Measurements from ENCODE around the gene ITM2C. TPM values are rescaled to one million over a fixed set of nuclear protein-coding genes. Genes with fewer than 3 reads are reported as not detected.

Gene ITM2C
- polyA plus RNA-seq, 6 donors from 2014 or later, result 48.3 to 120 (median 100) TPM

DNA sequence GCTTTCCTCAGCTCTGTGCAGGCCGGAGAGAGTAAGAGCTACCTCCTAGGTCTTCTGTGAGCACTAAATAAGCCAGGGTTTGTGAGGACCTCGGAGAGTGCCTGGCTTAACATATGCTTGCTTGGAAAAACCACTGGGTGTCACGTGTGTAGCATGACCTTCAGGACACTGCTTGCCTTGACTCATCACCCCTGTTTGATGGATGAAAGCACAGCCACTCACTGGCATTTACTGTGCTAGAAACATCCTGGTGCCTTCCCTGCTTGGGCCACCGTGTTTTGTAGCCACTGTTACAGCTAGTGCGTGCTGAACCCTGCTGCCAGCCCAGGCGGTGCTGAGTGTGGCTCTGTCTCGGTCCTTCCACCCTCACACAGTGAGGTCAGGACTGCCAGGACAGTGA is 34.8 kb upstream of the ITM2C start:
- peaks cover 21 to 60% (median 49%) of the 10 kb centered on the region in 3 donors for H3K27me3 Mint-ChIP-seq

DNA sequence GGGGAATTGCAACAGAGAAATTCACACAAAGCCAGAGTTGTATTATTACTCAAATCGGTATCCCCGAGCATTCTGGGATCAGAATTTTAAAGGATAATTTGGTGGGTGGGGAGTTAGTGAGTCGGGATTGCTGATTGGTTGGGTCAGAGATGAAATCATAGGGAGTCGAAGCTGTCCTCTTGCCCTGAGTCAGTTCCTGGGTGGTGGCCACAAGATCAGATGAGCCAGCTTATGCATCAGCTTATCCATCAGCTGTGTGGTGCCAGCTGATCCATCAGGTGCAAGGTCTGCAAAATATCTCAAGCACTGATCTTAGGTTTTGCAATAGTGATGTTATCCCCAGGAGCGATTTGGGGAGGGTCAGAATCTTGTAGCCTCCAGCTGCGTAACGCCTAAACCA is 34.3 kb upstream of the ITM2C start:
- peak overlapping the region in 1 of 6 donors; percentile 4 for H3K27ac Mint-ChIP-seq
- H3K36me3 Mint-ChIP-seq, result no peaks in the 10 kb centered on the region
- H3K9me3 Mint-ChIP-seq, result no peaks in the 10 kb centered on the region
- peaks cover 21 to 55% (median 49%) of the 10 kb centered on the region in 3 donors for H3K27me3 Mint-ChIP-seq
- H3K4me1 Mint-ChIP-seq, result peaks cover 0 to 5% (median 4%) of the 10 kb centered on the region in 3 donors
- ATAC-seq (ENCODE audit: low read depth in 2 of 2) (no peak), DNase-seq (no peak)
- no peak overlapping the region for H3K4me3 Mint-ChIP-seq

More for the DNA sequence above, 34.8 kb upstream of the ITM2C start:
- Mint-ChIP-seq H3K4me1 (peaks cover 0 to 5% (median 4%) of the 10 kb centered on the region in 3 donors), H3K36me3 (no peaks in the 10 kb centered on the region), H3K27ac (no peak overlapping the region), H3K9me3 (no peaks in the 10 kb centered on the region), H3K4me3 (peak overlapping the region in 1 of 8 donors; percentile 1)
- no peak for DNase-seq
- no peak for ATAC-seq (ENCODE audit: low read depth in 2 of 2)

DNA sequence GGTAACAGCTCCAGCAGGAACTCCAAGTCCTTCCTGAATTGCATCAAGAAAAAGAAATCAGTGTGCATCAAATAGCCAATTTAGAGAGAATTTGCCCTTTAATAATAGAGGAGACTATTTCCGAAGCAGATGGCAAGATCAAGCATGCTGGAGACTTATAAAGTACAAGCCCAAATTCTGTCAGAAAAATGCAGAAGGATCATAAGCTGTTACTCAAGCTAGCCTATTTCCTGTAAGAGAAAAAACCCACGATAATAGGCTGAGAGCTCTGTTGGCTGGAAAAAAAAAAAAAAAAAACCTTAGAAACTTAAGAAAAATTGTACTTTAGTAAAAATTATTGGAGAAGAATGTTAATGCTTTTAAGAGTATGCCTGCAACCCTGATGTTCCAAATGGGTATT is 24.4 kb upstream of the ITM2C start:
- peaks cover 0 to 13% (median 4%) of the 10 kb centered on the region in 7 donors for H3K9me3 Mint-ChIP-seq
- H3K4me1 Mint-ChIP-seq, result no peaks in the 10 kb centered on the region
- peaks cover 13 to 27% (median 25%) of the 10 kb centered on the region in 3 donors for H3K27me3 Mint-ChIP-seq
- DNase-seq (no peak), ATAC-seq (ENCODE audit: low read depth in 2 of 2) (no peak)
- H3K36me3 Mint-ChIP-seq, result peaks cover 8% of the 10 kb centered on the region in 2 donors
- H3K27ac Mint-ChIP-seq, result no peak overlapping the region
- no peak overlapping the region for H3K4me3 Mint-ChIP-seq

DNA sequence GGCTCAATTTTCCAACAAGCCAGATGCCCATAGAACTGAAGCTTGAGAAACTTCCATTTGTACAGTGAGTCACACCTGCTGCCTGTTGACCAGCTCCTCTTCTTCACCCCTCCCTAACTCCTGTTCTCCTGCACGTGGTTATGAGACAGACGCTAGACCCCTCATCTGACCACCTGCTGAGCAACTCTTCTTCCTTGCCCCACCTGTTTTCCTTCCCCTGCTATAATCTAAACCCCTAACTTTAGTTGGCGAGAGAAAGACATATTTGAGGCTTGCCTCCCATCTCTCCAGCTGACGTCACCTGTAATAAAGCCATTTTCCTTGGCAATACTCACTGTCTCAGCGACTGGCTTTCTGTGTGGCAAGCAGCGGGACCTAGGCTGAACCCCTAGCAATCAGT is 22.3 kb upstream of the ITM2C start:
- no peak for DNase-seq
- Mint-ChIP-seq H3K36me3 (peaks cover 8% of the 10 kb centered on the region in 2 donors), H3K27ac (no peak overlapping the region), H3K9me3 (peaks cover 0 to 20% (median 4%) of the 10 kb centered on the region in 7 donors), H3K27me3 (peaks cover 17 to 33% (median 29%) of the 10 kb centered on the region in 3 donors), H3K4me3 (no peak overlapping the region), H3K4me1 (no peaks in the 10 kb centered on the region)
- ATAC-seq (ENCODE audit: low read depth in 2 of 2), result no peak

DNA sequence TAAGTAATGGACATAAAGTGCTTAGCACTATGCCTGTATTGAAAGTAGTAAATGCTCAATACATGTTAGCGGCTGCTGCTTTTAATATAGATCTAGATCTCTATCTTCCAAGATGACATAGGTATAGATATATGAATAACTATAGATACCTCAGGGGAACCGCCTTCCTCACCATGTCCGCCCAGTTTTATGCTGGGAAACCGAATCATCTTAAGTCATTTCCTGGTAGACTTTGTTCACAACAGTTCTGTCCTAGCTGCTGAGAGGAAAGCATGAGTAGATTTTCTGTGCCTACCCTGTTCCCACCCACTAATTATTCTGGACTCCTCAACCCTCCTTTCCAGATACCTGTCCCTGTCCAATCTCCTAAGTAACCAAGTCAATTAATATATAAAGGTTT is 21.6 kb upstream of the ITM2C start:
- Mint-ChIP-seq H3K27ac (no peak overlapping the region), H3K4me1 (peaks cover 2 to 6% (median 4%) of the 10 kb centered on the region in 3 donors), H3K27me3 (peaks cover 17 to 32% (median 31%) of the 10 kb centered on the region in 3 donors), H3K4me3 (no peak overlapping the region), H3K36me3 (peaks cover 5 to 7% of the 10 kb centered on the region in 2 donors), H3K9me3 (peaks cover 0 to 14% (median 4%) of the 10 kb centered on the region in 7 donors)
- ATAC-seq (ENCODE audit: low read depth in 2 of 2) (no peak), DNase-seq (no peak)

DNA sequence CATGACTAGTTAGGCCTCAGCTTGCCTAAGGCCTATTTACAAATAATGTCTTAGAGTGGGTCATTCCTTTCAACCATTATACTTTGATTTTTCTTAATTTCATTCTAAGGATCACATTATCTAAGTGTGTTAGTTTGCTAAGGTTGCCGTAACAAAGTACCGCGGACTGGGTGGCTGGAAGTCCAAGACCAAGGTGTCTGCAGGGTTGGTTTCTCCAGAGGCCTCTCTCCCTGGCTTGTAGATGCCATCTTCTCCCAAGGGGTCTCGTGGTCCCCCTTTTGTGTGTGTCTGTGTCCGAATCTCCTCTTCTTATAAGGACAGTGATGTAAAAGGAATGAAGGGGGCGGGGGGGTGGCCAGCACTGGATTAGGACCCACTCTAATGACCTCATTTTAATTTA is 18.4 kb upstream of the ITM2C start:
- H3K36me3 Mint-ChIP-seq, result no peaks in the 10 kb centered on the region
- no peak for DNase-seq
- peaks cover 0 to 8% (median 0%) of the 10 kb centered on the region in 7 donors for H3K9me3 Mint-ChIP-seq
- peaks cover 2 to 11% (median 7%) of the 10 kb centered on the region in 3 donors for H3K4me1 Mint-ChIP-seq
- no peak overlapping the region for H3K4me3 Mint-ChIP-seq
- no peak overlapping the region for H3K27ac Mint-ChIP-seq
- no peak for ATAC-seq (ENCODE audit: low read depth in 2 of 2)
- peaks cover 25 to 45% (median 33%) of the 10 kb centered on the region in 3 donors for H3K27me3 Mint-ChIP-seq

DNA sequence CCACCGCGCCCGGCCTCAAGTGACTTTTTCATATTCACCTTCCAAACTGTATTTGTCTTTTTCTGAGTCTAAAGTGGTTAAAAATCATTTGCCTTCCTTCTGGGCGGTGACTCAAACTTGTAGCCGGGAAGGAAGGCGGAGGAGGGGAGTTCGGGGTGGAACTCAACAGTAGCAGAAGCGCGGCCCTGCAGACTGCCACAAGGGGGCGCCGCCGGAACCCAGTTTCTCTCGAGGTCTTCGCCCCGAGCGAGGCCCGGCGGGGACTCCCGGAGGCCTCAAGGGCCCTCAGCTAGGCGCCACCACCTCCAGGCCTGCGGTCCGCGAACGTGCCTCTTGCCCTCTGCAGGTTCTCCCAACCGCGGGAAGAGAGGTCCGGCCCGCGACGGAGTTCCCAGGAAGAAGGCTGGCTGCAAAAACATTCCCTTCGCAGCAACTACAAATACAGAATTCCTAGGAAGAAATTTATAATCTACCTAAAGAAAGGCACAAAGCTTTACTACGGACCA is 16.8 kb upstream of the ITM2C start:
- peak overlapping the region in 1 of 8 donors; percentile 14 for H3K4me3 Mint-ChIP-seq
- DNase-seq (peak; percentile 73), ATAC-seq (ENCODE audit: low read depth in 2 of 2) (peak; percentile 96)
- H3K36me3 Mint-ChIP-seq, result no peaks in the 10 kb centered on the region
- H3K4me1 Mint-ChIP-seq, result peaks cover 2 to 11% (median 7%) of the 10 kb centered on the region in 3 donors
- peaks cover 0 to 8% (median 0%) of the 10 kb centered on the region in 7 donors for H3K9me3 Mint-ChIP-seq
- peaks cover 23 to 39% (median 25%) of the 10 kb centered on the region in 3 donors for H3K27me3 Mint-ChIP-seq
- H3K27ac Mint-ChIP-seq, result peak overlapping the region in 1 of 6 donors; percentile 30

DNA sequence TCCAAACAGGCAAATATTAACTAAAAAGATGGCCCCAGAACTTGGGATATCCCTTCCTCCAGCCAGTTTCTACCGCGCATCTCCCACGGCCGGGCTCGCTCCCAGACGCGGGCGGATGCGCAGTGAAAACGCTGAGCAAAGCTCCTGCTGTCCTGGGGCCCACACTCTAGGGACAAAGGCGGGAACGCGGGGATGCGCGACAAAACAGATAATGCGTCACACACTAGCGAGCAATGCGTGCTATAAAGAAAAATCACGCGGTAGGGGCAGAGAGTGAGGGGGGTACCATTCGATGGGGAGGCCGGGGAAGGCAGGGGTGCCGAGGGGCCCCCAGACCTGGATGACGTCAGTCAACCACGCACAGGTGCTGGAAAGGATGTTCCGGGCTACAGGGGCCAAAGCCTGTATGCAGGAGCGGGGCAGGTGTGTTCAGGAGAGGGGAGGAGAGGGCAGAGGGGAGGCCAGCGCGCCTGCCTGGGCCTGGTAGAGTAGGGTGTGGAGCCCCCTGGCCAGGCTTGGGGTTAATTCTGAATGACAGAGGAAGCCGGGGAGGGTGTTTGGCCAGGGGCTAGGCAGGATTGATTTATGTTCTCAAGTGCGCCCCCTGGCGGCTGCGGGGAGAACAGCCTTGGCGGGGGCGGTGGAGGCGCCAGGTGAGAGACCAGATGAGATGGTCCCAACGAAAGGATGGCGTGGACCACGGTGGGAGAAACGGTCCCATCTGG is 14.9 kb upstream of the ITM2C start:
- Mint-ChIP-seq H3K27me3 (peaks cover 16 to 28% (median 21%) of the 10 kb centered on the region in 3 donors), H3K36me3 (no peaks in the 10 kb centered on the region), H3K4me1 (peaks cover 2 to 11% (median 7%) of the 10 kb centered on the region in 3 donors), H3K27ac (peak overlapping the region in 4 of 6 donors; percentile 8 to 92 (median 28)), H3K9me3 (peaks cover 0 to 8% (median 0%) of the 10 kb centered on the region in 7 donors), H3K4me3 (no peak overlapping the region)
- DNase-seq (peak; percentile 56), ATAC-seq (ENCODE audit: low read depth in 2 of 2) (peak; percentile 57 to 63)

DNA sequence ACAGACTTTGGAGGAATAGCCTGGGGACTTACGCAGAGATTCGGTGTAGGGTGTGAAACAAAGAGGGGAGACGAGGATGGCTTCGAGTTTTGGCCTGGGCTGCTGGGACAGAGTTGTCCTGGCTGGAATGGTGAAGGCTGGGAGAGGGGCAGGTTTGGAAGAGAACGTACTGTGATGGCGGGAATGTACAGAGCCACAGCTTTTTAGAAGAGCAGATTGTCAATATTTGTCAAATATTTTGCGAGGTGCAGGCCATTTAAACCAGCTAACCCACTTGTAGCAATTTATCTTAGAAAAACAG is 14.4 kb upstream of the ITM2C start:
- Mint-ChIP-seq H3K36me3 (no peaks in the 10 kb centered on the region), H3K4me1 (peaks cover 2 to 11% (median 7%) of the 10 kb centered on the region in 3 donors), H3K27ac (peak overlapping the region in 3 of 6 donors; percentile 8 to 92 (median 9)), H3K27me3 (peaks cover 16 to 30% (median 16%) of the 10 kb centered on the region in 3 donors), H3K4me3 (peak overlapping the region in 2 of 8 donors; percentile 1 to 59), H3K9me3 (peaks cover 0 to 8% (median 0%) of the 10 kb centered on the region in 7 donors)
- DNase-seq (no peak), ATAC-seq (ENCODE audit: low read depth in 2 of 2) (no peak)

DNA sequence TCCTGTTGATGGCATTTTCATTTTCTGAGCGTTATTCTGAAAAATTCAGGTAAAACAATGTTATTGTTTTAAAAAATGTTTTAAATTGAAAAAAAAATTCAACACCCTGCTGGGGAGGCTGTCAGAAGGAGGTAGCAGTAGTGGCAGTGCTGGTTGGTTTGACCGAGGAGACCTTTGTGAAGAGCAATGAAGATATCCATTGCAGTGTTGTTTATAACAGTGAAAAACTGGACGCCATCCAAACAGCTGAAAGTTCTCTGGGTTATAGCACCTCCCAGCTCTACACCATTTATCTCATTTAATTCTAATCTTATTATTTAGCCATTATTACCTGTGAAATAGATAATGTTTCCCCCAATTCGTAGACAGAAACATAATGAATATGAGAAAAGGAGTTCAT is 12.6 kb upstream of the ITM2C start:
- Mint-ChIP-seq H3K36me3 (no peaks in the 10 kb centered on the region), H3K4me1 (peaks cover 2 to 11% (median 7%) of the 10 kb centered on the region in 3 donors), H3K9me3 (peaks cover 0 to under 1% (median 0%) of the 10 kb centered on the region in 7 donors), H3K27me3 (peaks cover 8 to 34% (median 17%) of the 10 kb centered on the region in 3 donors), H3K4me3 (no peak overlapping the region), H3K27ac (no peak overlapping the region)
- ATAC-seq (ENCODE audit: low read depth in 2 of 2) (no peak), DNase-seq (no peak)

DNA sequence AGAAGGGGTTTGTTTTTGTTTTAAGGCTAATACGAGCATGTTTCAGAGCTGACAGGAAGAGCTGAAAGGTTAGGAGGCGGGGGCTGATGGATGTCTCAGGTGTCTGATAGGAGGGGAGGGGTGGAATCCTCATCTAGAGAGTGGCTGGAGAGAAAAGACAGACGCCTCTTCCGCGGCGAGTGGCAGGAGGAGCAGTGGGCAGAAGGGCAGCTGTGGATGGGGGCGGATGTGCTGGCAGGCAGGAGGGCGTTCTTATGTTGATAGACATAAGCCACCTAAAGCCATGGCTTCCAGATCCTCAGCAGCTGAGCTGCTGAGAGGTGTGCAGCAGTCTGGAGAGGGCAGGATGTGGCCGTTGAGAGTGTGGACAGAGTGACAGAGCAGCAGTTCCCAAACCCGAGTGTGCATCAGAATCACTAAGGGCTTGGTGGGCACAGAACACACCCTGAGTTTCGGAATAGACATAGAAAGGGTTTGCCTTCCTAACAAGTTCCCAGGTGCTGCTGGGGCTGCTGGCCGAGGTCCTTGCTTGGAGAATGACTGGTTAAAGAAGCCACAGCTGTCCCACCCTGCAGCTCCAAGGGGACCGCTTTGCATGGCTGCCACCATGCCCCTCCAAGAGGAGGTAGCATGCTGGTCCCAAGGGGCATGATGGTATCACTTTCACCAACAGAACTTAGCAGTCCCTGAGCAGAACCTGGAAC is 3.0 kb upstream of the ITM2C start:
- peak overlapping the region in 1 of 6 donors; percentile 57 for H3K27ac Mint-ChIP-seq
- no peak for ATAC-seq (ENCODE audit: low read depth in 2 of 2)
- peaks cover 34 to 45% (median 39%) of the 10 kb centered on the region in 3 donors for H3K4me1 Mint-ChIP-seq
- no peaks in the 10 kb centered on the region for H3K9me3 Mint-ChIP-seq
- H3K4me3 Mint-ChIP-seq, result peak overlapping the region in 3 of 8 donors; percentile 2 to 69 (median 68)
- DNase-seq, result no peak
- H3K27me3 Mint-ChIP-seq, result peaks cover 5 to 19% (median 11%) of the 10 kb centered on the region in 3 donors
- no peaks in the 10 kb centered on the region for H3K36me3 Mint-ChIP-seq

DNA sequence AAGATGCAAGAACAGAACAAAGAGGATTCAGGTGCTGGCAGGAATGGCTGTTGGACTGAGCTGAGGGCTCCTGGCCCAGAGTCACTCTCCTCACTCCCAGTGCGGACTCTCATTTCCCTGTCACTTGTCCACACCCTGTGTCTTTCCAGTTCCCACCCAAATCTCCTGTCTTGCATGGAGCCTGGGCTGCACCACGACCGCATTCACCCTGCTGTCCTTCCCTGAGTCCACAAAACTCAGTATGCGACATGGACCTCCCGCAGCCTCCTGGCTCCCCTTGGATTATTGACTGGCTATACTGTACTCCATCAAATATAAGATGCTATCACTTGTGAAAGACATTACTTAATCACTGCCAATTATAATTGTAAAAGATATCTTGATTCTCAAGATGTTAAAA is 2.5 kb upstream of the ITM2C start:
- no peaks in the 10 kb centered on the region for H3K36me3 Mint-ChIP-seq
- H3K4me3 Mint-ChIP-seq, result peak overlapping the region in 3 of 8 donors; percentile 25 to 92 (median 26)
- H3K27me3 Mint-ChIP-seq, result peaks cover 5 to 18% (median 9%) of the 10 kb centered on the region in 3 donors
- no peaks in the 10 kb centered on the region for H3K9me3 Mint-ChIP-seq
- peaks cover 40 to 51% (median 44%) of the 10 kb centered on the region in 3 donors for H3K4me1 Mint-ChIP-seq
- DNase-seq (no peak), ATAC-seq (ENCODE audit: low read depth in 2 of 2) (no peak)
- peak overlapping the region in 1 of 6 donors; percentile 76 for H3K27ac Mint-ChIP-seq

DNA sequence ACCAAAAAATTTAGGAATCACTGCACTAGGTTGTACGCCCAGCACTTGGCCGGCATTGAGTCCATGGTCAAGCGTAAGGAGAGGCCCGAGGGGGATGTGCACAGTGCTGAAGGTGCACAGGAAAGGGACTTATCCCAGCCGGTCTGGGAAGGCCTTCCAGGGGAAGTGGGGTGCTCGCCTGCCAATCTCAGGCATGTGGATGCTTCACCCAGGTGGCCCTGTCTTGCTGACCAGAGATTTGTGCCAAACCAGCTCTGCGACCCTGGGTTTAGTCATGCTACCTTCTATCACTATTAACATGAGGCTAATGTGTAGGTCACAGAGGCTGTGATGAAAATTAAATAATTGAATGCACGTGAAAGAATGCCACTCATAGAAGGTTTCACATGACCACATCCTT is 1.7 kb upstream of the ITM2C start:
- Mint-ChIP-seq H3K27me3 (peaks cover 0 to 11% (median 1%) of the 10 kb centered on the region in 3 donors), H3K4me1 (peaks cover 46 to 57% (median 48%) of the 10 kb centered on the region in 3 donors), H3K4me3 (peak overlapping the region in 7 of 8 donors; percentile 24 to 95 (median 85)), H3K9me3 (no peaks in the 10 kb centered on the region), H3K36me3 (no peaks in the 10 kb centered on the region), H3K27ac (no peak overlapping the region)
- DNase-seq, result no peak
- ATAC-seq (ENCODE audit: low read depth in 2 of 2), result no peak

Measured in naive B cell (primary cell).